GM12891 (cell line): ENCODE measurements around the gene CAPZA1.

ENCODE experiments used
- POLR2A ChIP-seq: IDR thresholded peaks from 2 replicates; pipeline ENCODE4 v1.6.1; 2011; ENCODE audit warnings: low read depth, low read length, control low read depth
- POLR2AphosphoS5 ChIP-seq: IDR thresholded peaks from 2 replicates; pipeline ENCODE4 v1.6.1; 2011; ENCODE audit warnings: low read depth, low read length, control low read depth
- POU2F2 ChIP-seq: IDR thresholded peaks from 2 replicates; pipeline ENCODE4 v1.6.1; 2011; ENCODE audit warnings: low read depth, mild to moderate bottlenecking, control low read depth, low read length, moderate library complexity

GRCh38 chr1:112701227-112702066 lies 81.8 kb downstream of the CAPZA1 start:
- TF ChIP-seq POLR2AphosphoS5 (peak; percentile 52), POLR2A (no peak), POU2F2 (no peak)
